Measurements from ENCODE around the gene CTXN2.

CTXN2 gene

GRCh38 chr15:48239334-48239733 is 47.9 kb downstream of the CTXN2 start:
- Histone ChIP-seq H3K9me2 (replicated peaks; ENCODE audit: control insufficient read depth, low read length) (no peaks in the 10 kb centered on the region), H3K27ac (ENCODE audit: low read depth, low read length) (no peak overlapping the region), H3F3A (ENCODE audit: control insufficient read depth, insufficient read depth) (no peaks in the 10 kb centered on the region), H3K27me3 (ENCODE audit: control insufficient read depth, low read length) (no peaks in the 10 kb centered on the region), H3K9me3 (ENCODE audit: control insufficient read depth, insufficient read depth, low read length) (no peaks in the 10 kb centered on the region), H3K36me3 (ENCODE audit: control insufficient read depth, low read length) (no peaks in the 10 kb centered on the region), H4K20me1 (ENCODE audit: control insufficient read depth, insufficient read depth, low read depth, low read length) (no peaks in the 10 kb centered on the region), H3K79me2 (ENCODE audit: control insufficient read depth, low read length) (no peaks in the 10 kb centered on the region), H3K4me3 (ENCODE audit: low read length) (no peak overlapping the region), H3K4me2 (ENCODE audit: low read length) (no peak overlapping the region), H3K4me1 (ENCODE audit: control insufficient read depth, low read length) (no peaks in the 10 kb centered on the region)
- no peak for TF ChIP-seq EZH2phosphoT487 (IDR thresholded peaks at IDR 0.05; ENCODE audit: borderline replicate concordance, low read length)
- TF ChIP-seq CTCF (IDR thresholded peaks at IDR 0.05; ENCODE audit: low read depth, low read length, poor library complexity, severe bottlenecking), result no peak

GRCh38 chr15:48242015-48242414 is 50.5 kb downstream of the CTXN2 start:
- Histone ChIP-seq H3K4me2 (ENCODE audit: low read length) (no peak overlapping the region), H3K79me2 (ENCODE audit: control insufficient read depth, low read length) (no peaks in the 10 kb centered on the region), H3K27ac (ENCODE audit: low read depth, low read length) (no peak overlapping the region), H3K4me1 (ENCODE audit: control insufficient read depth, low read length) (no peaks in the 10 kb centered on the region), H3K9me3 (ENCODE audit: control insufficient read depth, insufficient read depth, low read length) (no peaks in the 10 kb centered on the region), H3K9me2 (replicated peaks; ENCODE audit: control insufficient read depth, low read length) (no peaks in the 10 kb centered on the region), H3K36me3 (ENCODE audit: control insufficient read depth, low read length) (no peaks in the 10 kb centered on the region), H4K20me1 (ENCODE audit: control insufficient read depth, insufficient read depth, low read depth, low read length) (no peaks in the 10 kb centered on the region), H3K27me3 (ENCODE audit: control insufficient read depth, low read length) (no peaks in the 10 kb centered on the region), H3K4me3 (ENCODE audit: low read length) (no peak overlapping the region), H3F3A (ENCODE audit: control insufficient read depth, insufficient read depth) (no peaks in the 10 kb centered on the region)
- TF ChIP-seq CTCF (IDR thresholded peaks at IDR 0.05; ENCODE audit: low read depth, low read length, poor library complexity, severe bottlenecking) (no peak), EZH2phosphoT487 (IDR thresholded peaks at IDR 0.05; ENCODE audit: borderline replicate concordance, low read length) (no peak)

GRCh38 chr15:48242535-48242934 is 51.1 kb downstream of the CTXN2 start:
- Histone ChIP-seq H3K9me3 (ENCODE audit: control insufficient read depth, insufficient read depth, low read length) (no peaks in the 10 kb centered on the region), H3K27ac (ENCODE audit: low read depth, low read length) (no peak overlapping the region), H3K79me2 (ENCODE audit: control insufficient read depth, low read length) (no peaks in the 10 kb centered on the region), H3K4me3 (ENCODE audit: low read length) (no peak overlapping the region), H4K20me1 (ENCODE audit: control insufficient read depth, insufficient read depth, low read depth, low read length) (no peaks in the 10 kb centered on the region), H3K36me3 (ENCODE audit: control insufficient read depth, low read length) (no peaks in the 10 kb centered on the region), H3K4me2 (ENCODE audit: low read length) (no peak overlapping the region), H3K9me2 (replicated peaks; ENCODE audit: control insufficient read depth, low read length) (no peaks in the 10 kb centered on the region), H3K27me3 (ENCODE audit: control insufficient read depth, low read length) (no peaks in the 10 kb centered on the region), H3F3A (ENCODE audit: control insufficient read depth, insufficient read depth) (no peaks in the 10 kb centered on the region), H3K4me1 (ENCODE audit: control insufficient read depth, low read length) (no peaks in the 10 kb centered on the region)
- TF ChIP-seq CTCF (IDR thresholded peaks at IDR 0.05; ENCODE audit: low read depth, low read length, poor library complexity, severe bottlenecking) (no peak), EZH2phosphoT487 (IDR thresholded peaks at IDR 0.05; ENCODE audit: borderline replicate concordance, low read length) (no peak)

- no peak overlapping the region for H3K4me2 ChIP-seq (ENCODE audit: low read length)
- no peaks in the 10 kb centered on the region for H3K27me3 ChIP-seq (ENCODE audit: control insufficient read depth, low read length)
- no peaks in the 10 kb centered on the region for H3F3A ChIP-seq (ENCODE audit: control insufficient read depth, insufficient read depth)
- no peaks in the 10 kb centered on the region for H3K9me3 ChIP-seq (ENCODE audit: control insufficient read depth, insufficient read depth, low read length)
- H3K9me2 ChIP-seq (replicated peaks; ENCODE audit: control insufficient read depth, low read length), result no peaks in the 10 kb centered on the region
- no peak overlapping the region for H3K27ac ChIP-seq (ENCODE audit: low read depth, low read length)
- H3K36me3 ChIP-seq (ENCODE audit: control insufficient read depth, low read length), result no peaks in the 10 kb centered on the region
- H3K4me3 ChIP-seq (ENCODE audit: low read length), result no peak overlapping the region
- H3K4me1 ChIP-seq (ENCODE audit: control insufficient read depth, low read length), result no peaks in the 10 kb centered on the region
- no peaks in the 10 kb centered on the region for H4K20me1 ChIP-seq (ENCODE audit: control insufficient read depth, insufficient read depth, low read depth, low read length)
- TF ChIP-seq CTCF (IDR thresholded peaks at IDR 0.05; ENCODE audit: low read depth, low read length, poor library complexity, severe bottlenecking) (no peak), EZH2phosphoT487 (IDR thresholded peaks at IDR 0.05; ENCODE audit: borderline replicate concordance, low read length) (no peak)
- H3K79me2 ChIP-seq (ENCODE audit: control insufficient read depth, low read length), result no peaks in the 10 kb centered on the region
These were observed 53.5 kb downstream of the CTXN2 start for GRCh38 chr15:48244921-48245320.

All from DOHH2 (cell line).